Osteoblast (primary cell): ENCODE results near the gene RRM2. TPM values are rescaled to one million over a fixed set of nuclear protein-coding genes. Genes with fewer than 3 reads are reported as not detected.
A peak's percentile ranks its signal among the peaks of the same experiment; 100 is the strongest.

Experiments used
- DNase-seq: peaks from one replicate; pipeline ENCODE4 v3.0.0; 2011; ENCODE audit warnings: low spot score, mixed read lengths; ENCODE audit not compliant: insufficient read length; ENCODE audit errors: missing footprints
- H2AFZ ChIP-seq: 2 replicates; pipeline ENCODE4 v1.6.0; 2011; ENCODE audit warnings: mild to moderate bottlenecking, low read length
- H3K27ac ChIP-seq: 2 replicates; pipeline ENCODE4 v1.5.1; 2011; ENCODE audit warnings: mild to moderate bottlenecking, low read depth, low read length, moderate library complexity
- H3K27me3 ChIP-seq: 2 replicates; pipeline ENCODE4 v1.6.0; 2012; ENCODE audit warnings: mild to moderate bottlenecking, control low read depth, inconsistent platforms, low read length, moderate library complexity; ENCODE audit not compliant: insufficient read depth
- H3K36me3 ChIP-seq: 2 replicates; pipeline ENCODE4 v1.5.1; 2011; ENCODE audit warnings: mild to moderate bottlenecking, low read length, control low read depth, moderate library complexity; ENCODE audit not compliant: insufficient read depth
- H3K4me1 ChIP-seq: 2 replicates; pipeline ENCODE4 v1.5.1; 2011; ENCODE audit warnings: mild to moderate bottlenecking, low read length, control low read depth, moderate library complexity; ENCODE audit not compliant: insufficient read depth
- H3K4me2 ChIP-seq: 2 replicates; pipeline ENCODE4 v1.6.0; 2011; ENCODE audit warnings: mild to moderate bottlenecking, low read length; ENCODE audit not compliant: insufficient read depth
- H3K4me3 ChIP-seq: fragments of 200-600 bp; sonication (generic); 3 replicates; pipeline ENCODE4 v1.5.1; 2012; ENCODE audit warnings: mild to moderate bottlenecking, low read length, inconsistent platforms; ENCODE audit not compliant: insufficient read depth
- H3K79me2 ChIP-seq: 2 replicates; pipeline ENCODE4 v1.6.0; 2012; ENCODE audit warnings: mild to moderate bottlenecking, low read length, control low read depth, inconsistent platforms; ENCODE audit not compliant: insufficient read depth
- H3K9me3 ChIP-seq: 2 replicates; pipeline ENCODE4 v1.5.1; 2011; ENCODE audit warnings: low read depth, low read length, control low read depth
- H4K20me1 ChIP-seq: 2 replicates; pipeline ENCODE4 v1.6.0; 2012; ENCODE audit warnings: mild to moderate bottlenecking, low read length, control low read depth; ENCODE audit not compliant: insufficient read depth
- total RNA-seq: library from RNA; depleted of rRNA; stranded (reverse); fragments of >200 nt; gene quantifications from 2 replicates; pipeline ENCODE4 v1.2.3, GENCODE V29; 2012
- TF ChIP-seq, protein P1 (sequence below): IDR thresholded peaks from 2 replicates; pipeline ENCODE4 v1.5.1; 2011; ENCODE audit warnings: mild to moderate bottlenecking, low read depth, low read length, moderate library complexity; ENCODE audit errors: extremely low read depth

RRM2 gene
- total RNA-seq, 1 donor = 4.3 TPM

DNA sequence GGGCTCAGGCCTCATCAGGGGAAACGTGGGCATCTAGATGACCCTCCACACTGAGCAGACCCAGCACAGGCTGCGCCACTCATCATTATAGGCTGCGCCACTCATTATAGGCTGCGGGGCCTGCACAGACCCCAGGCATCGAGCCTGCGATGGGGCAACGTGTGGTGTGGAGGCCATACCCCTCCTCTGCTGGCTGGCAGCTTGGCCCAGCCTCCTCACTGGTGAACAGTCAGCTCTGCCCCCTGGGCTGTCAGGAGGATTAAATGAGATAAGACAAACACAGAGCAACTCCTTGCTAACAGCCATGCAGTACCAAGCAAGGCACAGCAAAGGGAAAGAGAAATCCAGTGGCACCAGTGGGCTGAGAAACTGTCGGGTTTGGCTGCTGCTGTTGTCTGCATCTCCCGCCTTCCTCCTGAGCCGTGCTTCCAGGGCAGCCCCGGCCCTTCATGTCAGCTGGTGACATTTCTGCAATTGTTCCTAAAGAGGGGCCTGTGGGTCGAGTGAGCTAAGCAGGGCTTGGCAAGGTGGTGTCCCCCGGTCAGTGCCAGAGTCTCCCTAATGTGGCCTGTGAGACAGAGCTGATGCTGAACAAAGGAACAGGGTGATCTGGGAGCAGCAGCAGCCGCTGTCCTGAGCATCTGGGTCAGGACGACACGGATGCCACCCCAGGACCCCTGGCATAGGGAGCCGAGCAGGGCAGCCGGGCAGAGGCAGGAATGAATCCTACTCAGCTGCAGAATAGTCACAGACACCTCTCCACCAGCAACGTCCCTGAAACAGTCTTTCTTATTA is 48.7 kb downstream of the RRM2 start:
- no peaks in the 10 kb centered on the region for H4K20me1 ChIP-seq
- no peaks in the 10 kb centered on the region for H3K36me3 ChIP-seq
- no peak overlapping the region for H3K4me2 ChIP-seq
- H3K4me3 ChIP-seq = no peak overlapping the region
- no peak overlapping the region for H3K27ac ChIP-seq
- DNase-seq = peak; percentile 78
- H2AFZ ChIP-seq = no peak overlapping the region
- H3K9me3 ChIP-seq = no peaks in the 10 kb centered on the region
- TF ChIP-seq, protein P1, sequence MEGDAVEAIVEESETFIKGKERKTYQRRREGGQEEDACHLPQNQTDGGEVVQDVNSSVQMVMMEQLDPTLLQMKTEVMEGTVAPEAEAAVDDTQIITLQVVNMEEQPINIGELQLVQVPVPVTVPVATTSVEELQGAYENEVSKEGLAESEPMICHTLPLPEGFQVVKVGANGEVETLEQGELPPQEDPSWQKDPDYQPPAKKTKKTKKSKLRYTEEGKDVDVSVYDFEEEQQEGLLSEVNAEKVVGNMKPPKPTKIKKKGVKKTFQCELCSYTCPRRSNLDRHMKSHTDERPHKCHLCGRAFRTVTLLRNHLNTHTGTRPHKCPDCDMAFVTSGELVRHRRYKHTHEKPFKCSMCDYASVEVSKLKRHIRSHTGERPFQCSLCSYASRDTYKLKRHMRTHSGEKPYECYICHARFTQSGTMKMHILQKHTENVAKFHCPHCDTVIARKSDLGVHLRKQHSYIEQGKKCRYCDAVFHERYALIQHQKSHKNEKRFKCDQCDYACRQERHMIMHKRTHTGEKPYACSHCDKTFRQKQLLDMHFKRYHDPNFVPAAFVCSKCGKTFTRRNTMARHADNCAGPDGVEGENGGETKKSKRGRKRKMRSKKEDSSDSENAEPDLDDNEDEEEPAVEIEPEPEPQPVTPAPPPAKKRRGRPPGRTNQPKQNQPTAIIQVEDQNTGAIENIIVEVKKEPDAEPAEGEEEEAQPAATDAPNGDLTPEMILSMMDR = no peak
- H3K4me1 ChIP-seq = peaks cover 32% of the 10 kb centered on the region
- no peaks in the 10 kb centered on the region for H3K79me2 ChIP-seq
- no peaks in the 10 kb centered on the region for H3K27me3 ChIP-seq

DNA sequence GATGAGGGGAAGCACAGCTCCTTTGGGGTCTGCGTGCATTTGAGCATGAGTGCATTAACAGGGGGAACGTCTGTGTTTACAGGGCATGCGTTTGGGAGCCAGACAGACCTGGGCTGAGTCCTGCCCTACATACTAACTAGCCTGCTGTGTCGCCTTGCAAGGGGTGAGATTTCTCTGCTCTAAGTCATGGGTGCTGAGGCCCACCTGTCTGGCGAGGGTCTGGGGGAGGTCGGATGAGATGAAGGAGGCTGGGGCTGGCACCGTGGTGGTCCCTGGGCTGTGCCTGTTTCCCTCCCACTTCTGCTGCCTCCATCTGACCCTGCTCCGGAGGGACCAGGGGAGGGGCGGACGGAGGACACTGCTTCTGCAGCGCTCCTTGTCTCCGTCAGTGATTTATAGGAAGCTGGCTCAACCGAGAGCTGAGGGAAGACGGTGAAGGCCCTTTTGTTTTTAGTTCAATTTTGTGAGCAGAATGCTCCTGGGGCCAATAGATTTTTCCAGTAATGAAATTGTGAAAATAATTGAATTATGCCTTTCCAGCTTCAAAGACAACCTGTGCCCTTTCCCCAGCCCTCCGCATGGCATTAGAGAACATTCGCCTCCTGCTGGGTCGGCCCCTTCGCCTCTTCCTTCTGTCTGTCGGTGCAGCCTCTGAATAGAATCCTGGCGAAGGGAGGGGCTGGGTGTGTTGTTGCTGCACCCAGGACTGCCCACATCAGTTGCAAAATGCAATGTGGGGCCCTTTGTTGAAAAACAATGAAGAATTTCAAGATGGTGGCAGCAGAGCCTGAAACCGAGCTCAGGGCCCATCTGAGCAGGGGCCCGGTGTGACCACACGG is 49.7 kb downstream of the RRM2 start:
- no peaks in the 10 kb centered on the region for H3K79me2 ChIP-seq
- H3K27ac ChIP-seq = no peak overlapping the region
- H3K9me3 ChIP-seq = no peaks in the 10 kb centered on the region
- no peaks in the 10 kb centered on the region for H3K27me3 ChIP-seq
- H2AFZ ChIP-seq = no peak overlapping the region
- peak; percentile 56 for DNase-seq
- no peaks in the 10 kb centered on the region for H4K20me1 ChIP-seq
- TF ChIP-seq, protein P1 = no peak
- H3K4me1 ChIP-seq = peaks cover 32% of the 10 kb centered on the region
- H3K36me3 ChIP-seq = no peaks in the 10 kb centered on the region
- no peak overlapping the region for H3K4me3 ChIP-seq
- H3K4me2 ChIP-seq = no peak overlapping the region

DNA sequence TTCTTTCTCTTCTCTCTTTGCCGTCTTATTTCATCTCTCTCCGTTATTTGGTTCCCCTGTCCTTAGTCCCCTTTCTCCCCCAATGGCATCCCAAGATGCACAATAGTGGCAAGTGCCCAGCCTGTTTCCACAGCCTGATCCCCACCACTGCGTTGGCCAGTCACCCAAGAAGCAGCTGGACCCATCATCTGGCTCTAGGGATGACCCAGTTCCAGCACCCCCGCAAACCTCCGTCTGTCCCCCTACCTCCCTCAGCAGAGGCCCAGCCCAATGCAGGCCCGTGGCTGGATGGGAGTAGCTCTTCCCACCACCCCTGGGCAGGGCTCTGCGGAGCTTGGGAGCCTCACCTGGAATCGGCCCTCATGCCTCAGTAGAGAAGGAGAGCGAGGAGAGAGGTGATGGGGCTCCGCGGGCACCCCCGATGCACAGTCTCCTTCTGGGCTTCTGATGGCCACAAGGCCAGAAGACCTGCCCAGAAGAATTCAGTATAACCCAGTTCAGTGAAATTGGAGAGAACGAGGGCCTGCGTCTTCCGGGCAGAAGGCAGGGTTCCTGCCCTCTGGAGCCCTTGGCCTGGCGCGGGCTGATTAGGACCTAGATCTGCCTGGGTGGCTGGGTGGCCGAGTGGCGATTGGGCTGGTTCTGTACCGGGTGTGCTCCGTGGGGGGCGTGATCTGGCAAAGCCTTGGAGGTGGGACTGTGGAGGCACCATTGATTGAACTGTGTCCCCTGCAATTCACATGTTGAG is 50.9 kb downstream of the RRM2 start:
- H3K27ac ChIP-seq = no peak overlapping the region
- H3K4me2 ChIP-seq = no peak overlapping the region
- H2AFZ ChIP-seq = no peak overlapping the region
- peak; percentile 58 for DNase-seq
- H4K20me1 ChIP-seq = no peaks in the 10 kb centered on the region
- TF ChIP-seq, protein P1 = no peak
- no peak overlapping the region for H3K4me3 ChIP-seq
- peaks cover 23% of the 10 kb centered on the region for H3K4me1 ChIP-seq
- H3K9me3 ChIP-seq = no peaks in the 10 kb centered on the region
- no peaks in the 10 kb centered on the region for H3K27me3 ChIP-seq
- H3K79me2 ChIP-seq = no peaks in the 10 kb centered on the region
- no peaks in the 10 kb centered on the region for H3K36me3 ChIP-seq

DNA sequence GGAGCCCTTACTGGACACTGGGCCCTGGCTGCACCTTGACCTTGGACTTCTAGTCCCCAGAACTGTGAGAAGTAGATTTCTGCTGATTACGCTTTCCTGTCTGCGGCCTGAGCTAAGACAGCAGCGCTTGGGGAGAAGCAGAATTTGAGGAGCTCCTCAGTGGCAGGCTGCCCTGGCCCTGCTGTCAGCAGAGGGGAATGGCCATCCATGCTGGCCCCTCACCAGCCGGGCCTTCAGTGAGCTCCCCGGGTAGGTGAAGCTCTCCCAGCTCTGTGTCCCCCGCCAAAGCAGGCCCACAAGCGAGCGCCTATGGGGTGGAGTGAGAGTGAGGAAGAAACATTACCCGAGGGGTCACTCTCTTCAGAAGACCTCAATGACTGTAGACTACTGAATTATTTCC is 51.6 kb downstream of the RRM2 start:
- no peaks in the 10 kb centered on the region for H3K79me2 ChIP-seq
- H3K4me2 ChIP-seq = no peak overlapping the region

More for the DNA sequence above, 51.6 kb downstream of the RRM2 start:
- Histone ChIP-seq H3K27me3 (no peaks in the 10 kb centered on the region), H4K20me1 (no peaks in the 10 kb centered on the region), H3K4me1 (peaks cover 21% of the 10 kb centered on the region), H2AFZ (no peak overlapping the region), H3K27ac (no peak overlapping the region), H3K4me3 (no peak overlapping the region), H3K9me3 (no peaks in the 10 kb centered on the region), H3K36me3 (no peaks in the 10 kb centered on the region)
- DNase-seq = peak; percentile 34
- TF ChIP-seq, protein P1 = no peak
